CD4-positive, alpha-beta T cell treated with Interleukin-15 for 4 hours (primary cell): ENCODE results near the gene GJC1.
A peak's percentile ranks its signal among the peaks of the same experiment; 100 is the strongest.

ENCODE experiments used
- DNase-seq: peaks from one replicate; pipeline ENCODE4 v3.0.0-alpha.2; 2020; ENCODE audit warnings: low spot score

The GJC1 gene

GRCh38 chr17:44829523-44830358 is at the start of gene GJC1:
Gene GJC1, minus strand, starts transcription at chr17:44830287. Its CDS starts 24,470 bp downstream, at chr17:44805817.
- no peak for DNase-seq

- DNase-seq = no peak
Observed at GRCh38 chr17:44879376-44879775, 49.3 kb upstream of the GJC1 start.

GRCh38 chr17:44878627-44879221 is 48.6 kb upstream of the GJC1 start:
- DNase-seq = peak; percentile 33

GRCh38 chr17:44877121-44877520 is 47.0 kb upstream of the GJC1 start:
- no peak for DNase-seq

GRCh38 chr17:44875761-44876160 is 45.7 kb upstream of the GJC1 start:
- DNase-seq = no peak

- DNase-seq = no peak
Observed at GRCh38 chr17:44872131-44872768, 42.2 kb upstream of the GJC1 start.

- DNase-seq = no peak
Observed at GRCh38 chr17:44871556-44871955, 41.5 kb upstream of the GJC1 start.

- DNase-seq = no peak
Observed at GRCh38 chr17:44867841-44868240, 37.8 kb upstream of the GJC1 start.

GRCh38 chr17:44865931-44866330 is 35.8 kb upstream of the GJC1 start:
- no peak for DNase-seq

- DNase-seq = peak; percentile 74
Observed at GRCh38 chr17:44865231-44865660, 35.2 kb upstream of the GJC1 start.

GRCh38 chr17:44864831-44865230 is 34.7 kb upstream of the GJC1 start:
- DNase-seq = no peak

GRCh38 chr17:44863061-44863918 is 33.2 kb upstream of the GJC1 start:
- DNase-seq = no peak

- no peak for DNase-seq
Observed at GRCh38 chr17:44862278-44862914, 32.3 kb upstream of the GJC1 start.

GRCh38 chr17:44859701-44860100 is 29.6 kb upstream of the GJC1 start:
- DNase-seq = no peak

- no peak for DNase-seq
Observed at GRCh38 chr17:44854192-44854591, 24.1 kb upstream of the GJC1 start.

GRCh38 chr17:44850612-44851011 is 20.5 kb upstream of the GJC1 start:
- no peak for DNase-seq

- DNase-seq = no peak
Observed at GRCh38 chr17:44850025-44850424, 19.9 kb upstream of the GJC1 start.

GRCh38 chr17:44848961-44849489 is 18.9 kb upstream of the GJC1 start:
- no peak for DNase-seq

- DNase-seq = no peak
Observed at GRCh38 chr17:44848257-44848795, 18.2 kb upstream of the GJC1 start.

- no peak for DNase-seq
Observed at GRCh38 chr17:44847586-44847985, 17.5 kb upstream of the GJC1 start, which contains the start of gene HIGD1B. Gene HIGD1B, plus strand, starts transcription at chr17:44847883. Its CDS starts 270 bp downstream, at chr17:44848153.

GRCh38 chr17:44846206-44846605 is 16.1 kb upstream of the GJC1 start:
- DNase-seq = no peak
